ENCODE results near the gene TAS2R7.
"Not testable (repeated sequence)": the region's sequence is repeated elsewhere in the genome, so short reads cannot be mapped to it uniquely, and the experiment has no call there.

Gene TAS2R7, protein sequence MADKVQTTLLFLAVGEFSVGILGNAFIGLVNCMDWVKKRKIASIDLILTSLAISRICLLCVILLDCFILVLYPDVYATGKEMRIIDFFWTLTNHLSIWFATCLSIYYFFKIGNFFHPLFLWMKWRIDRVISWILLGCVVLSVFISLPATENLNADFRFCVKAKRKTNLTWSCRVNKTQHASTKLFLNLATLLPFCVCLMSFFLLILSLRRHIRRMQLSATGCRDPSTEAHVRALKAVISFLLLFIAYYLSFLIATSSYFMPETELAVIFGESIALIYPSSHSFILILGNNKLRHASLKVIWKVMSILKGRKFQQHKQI

GRCh38 chr12:10802587-10802986, at the start of gene TAS2R7:
Gene TAS2R7, minus strand, starts transcription at chr12:10802627. Its CDS starts 57 bp downstream, at chr12:10802570.
- ATAC-seq, result no peak

- ATAC-seq, result no peak
Measured at GRCh38 chr12:10851243-10851858, 48.9 kb upstream of the TAS2R7 start.

GRCh38 chr12:10849425-10849878, 47.0 kb upstream of the TAS2R7 start, which contains the start of gene PRR4:
Gene PRR4, minus strand, starts transcription at chr12:10849475. Its CDS starts 38 bp downstream, at chr12:10849437.
- no peak for ATAC-seq

DNA sequence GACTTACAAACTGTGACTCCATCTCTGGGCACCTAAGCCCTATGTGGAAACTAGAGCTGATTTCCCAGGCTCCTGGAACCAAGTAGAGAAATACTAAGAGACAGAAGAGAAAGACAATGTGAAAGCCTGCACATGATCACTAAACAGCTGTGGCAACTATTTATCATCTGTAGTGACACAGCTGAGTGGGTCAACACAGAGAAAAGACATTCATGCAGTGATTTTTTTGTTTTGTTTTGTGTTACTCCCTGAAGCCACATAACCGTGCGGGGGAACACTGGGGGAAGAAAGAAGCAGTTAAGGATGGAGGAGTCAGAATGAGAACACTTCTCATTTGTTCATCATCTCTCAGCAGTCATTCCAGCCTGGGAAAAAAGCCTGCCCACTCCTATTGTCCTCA, 45.3 kb upstream of the TAS2R7 start:
- ATAC-seq, result no peak

GRCh38 chr12:10842862-10843261, 40.4 kb upstream of the TAS2R7 start:
- no peak for ATAC-seq

DNA sequence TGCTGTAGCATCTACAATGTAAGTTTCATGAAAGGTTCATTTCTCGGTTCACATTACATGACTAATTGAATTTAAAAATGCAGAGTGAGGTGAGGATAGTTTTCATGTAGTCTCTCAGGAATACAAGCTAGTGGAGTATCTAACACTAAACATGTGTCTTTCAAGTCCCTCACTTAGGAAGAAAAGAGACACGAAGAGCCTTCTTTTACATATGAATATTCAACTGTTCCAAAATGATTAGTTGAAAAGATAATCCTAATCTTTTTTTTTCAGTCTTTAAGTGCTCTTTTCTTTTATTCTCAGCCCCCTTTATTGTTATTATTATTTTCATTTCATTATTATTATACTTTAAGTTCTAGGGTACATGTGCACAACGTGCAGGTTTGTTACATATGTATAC, 36.0 kb upstream of the TAS2R7 start:
- no peak for ATAC-seq

- no peak for ATAC-seq
Measured at GRCh38 chr12:10829994-10830393, 27.6 kb upstream of the TAS2R7 start.

GRCh38 chr12:10826258-10826657, 23.8 kb upstream of the TAS2R7 start, which contains the start of gene TAS2R10:
Gene TAS2R10, minus strand, starts transcription at chr12:10826358. Its CDS starts 89 bp downstream, at chr12:10826269.
- no peak for ATAC-seq

GRCh38 chr12:10824957-10825356, 22.5 kb upstream of the TAS2R7 start:
- ATAC-seq, result no peak

DNA sequence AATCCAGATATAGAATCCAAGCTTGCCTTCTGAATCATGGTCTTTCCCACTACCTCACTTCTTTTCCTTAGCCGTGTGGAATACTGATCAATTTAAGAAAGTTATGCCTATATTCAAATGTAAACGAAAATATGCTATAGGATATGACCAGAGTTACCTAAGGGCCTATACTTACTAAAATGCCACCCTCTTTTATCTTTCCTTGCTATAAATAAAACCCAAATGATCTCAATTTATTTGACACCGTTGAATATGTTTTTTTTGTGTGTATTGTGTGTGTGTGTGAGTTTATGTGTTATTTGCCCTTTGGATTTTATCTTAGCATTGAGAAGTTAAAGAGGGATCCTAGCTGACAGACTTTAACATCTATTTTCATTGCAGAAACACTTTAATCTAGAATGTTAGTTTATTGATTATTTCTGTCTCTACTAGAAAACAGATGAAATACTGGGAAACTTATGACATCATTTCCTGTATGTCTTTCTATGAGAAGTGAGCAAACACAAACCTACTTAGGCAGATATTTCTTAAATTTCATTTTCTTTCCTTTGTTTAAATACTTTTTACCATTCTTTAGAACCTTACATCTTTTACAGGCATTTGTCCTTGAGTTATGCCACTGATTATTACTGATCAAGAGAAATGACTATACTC, 9.6 kb upstream of the TAS2R7 start:
- ATAC-seq, result no peak

GRCh38 chr12:10810068-10810467, 7.6 kb upstream of the TAS2R7 start, which contains the start of gene TAS2R9:
Gene TAS2R9, minus strand, starts transcription at chr12:10810168. Its CDS starts 93 bp downstream, at chr12:10810075.
- ATAC-seq, result no peak

DNA sequence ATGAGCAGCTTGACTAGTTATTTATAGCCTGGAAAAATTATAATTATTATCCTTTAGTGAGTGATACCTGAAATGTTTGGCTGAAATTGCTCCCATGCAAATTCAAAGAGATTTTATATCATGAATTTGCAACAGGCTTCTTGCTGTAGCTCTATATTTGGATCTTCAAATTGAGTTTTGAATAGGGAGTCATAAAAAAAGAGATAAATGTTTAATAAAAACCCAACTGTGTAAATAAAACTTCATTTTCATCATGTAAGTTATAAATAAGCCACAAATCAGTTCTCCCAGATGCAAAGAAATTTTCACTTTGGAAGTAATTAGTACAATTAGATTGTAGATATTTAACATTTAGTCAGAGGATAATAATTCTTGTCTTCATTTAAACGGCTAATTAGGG, 4.8 kb upstream of the TAS2R7 start, which contains the start of gene TAS2R8:
TSS of gene TAS2R8 (minus strand) at position 101 of the 400 bp plus-strand sequence. CDS start 306 bp downstream, outside the sequence.
- no peak for ATAC-seq

- no peak for ATAC-seq
Measured at GRCh38 chr12:10801741-10802140, 686 bp downstream of the TAS2R7 start.

DNA sequence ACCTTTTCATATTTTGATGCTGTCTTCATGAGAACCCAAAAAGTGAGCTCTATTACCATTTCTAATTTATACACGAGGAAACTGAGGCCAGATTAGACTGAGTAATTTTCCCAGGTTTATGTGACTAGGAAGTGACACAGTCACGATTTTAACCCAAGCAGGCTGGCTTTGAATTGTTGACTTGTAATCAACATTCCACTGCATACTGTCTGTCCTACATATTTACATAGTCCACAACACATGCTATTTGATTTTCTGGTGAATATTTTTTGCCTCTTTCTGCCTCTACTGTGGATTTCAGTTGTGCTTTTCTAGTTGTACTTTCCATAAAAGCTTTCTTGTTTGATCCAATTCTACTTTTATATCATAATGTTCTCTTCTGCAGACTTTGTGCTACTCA, 8.2 kb downstream of the TAS2R7 start:
- ATAC-seq, result no peak

DNA sequence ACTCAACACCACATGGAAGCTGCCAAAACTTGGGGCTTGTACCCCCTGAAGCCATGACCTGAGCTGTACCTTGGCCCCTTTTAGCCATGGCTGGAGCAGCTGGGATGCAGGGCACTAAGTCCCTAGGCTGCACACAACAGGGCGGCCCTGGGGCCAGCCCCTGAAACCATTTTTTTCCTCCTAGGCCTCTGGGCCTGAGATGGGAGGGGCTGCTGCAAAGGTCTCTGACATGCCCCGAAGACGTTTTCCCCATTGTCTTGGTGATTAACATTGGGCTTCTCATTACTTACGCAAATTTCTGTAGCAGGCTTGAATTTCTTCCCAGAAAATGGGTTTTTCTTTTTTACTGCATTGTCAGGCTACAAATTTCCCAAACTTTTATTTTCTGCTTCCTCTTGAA, 10.7 kb downstream of the TAS2R7 start:
- not testable (repeated sequence) for ATAC-seq

- no peak for ATAC-seq
Measured at GRCh38 chr12:10783252-10783651, 19.2 kb downstream of the TAS2R7 start.

DNA sequence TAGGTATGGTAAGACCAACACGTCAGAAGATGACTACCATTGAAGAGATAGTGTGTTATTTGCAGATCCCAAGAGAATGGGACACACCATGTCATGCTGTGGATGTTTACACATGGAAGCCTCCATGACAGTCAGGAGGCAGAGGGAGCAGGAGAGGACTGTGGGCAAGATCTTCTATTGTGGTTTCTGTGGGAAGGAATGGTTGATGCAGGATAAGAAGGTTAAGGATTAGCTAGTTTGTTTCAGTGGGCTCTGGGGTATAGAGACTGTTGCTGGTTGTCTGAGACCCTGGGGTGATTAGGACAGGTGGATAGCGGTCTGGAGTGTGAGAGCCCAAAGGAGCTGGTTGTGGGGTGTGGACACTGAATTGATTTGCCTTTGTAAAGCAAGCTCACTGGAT, 23.3 kb downstream of the TAS2R7 start:
- no peak for ATAC-seq

DNA sequence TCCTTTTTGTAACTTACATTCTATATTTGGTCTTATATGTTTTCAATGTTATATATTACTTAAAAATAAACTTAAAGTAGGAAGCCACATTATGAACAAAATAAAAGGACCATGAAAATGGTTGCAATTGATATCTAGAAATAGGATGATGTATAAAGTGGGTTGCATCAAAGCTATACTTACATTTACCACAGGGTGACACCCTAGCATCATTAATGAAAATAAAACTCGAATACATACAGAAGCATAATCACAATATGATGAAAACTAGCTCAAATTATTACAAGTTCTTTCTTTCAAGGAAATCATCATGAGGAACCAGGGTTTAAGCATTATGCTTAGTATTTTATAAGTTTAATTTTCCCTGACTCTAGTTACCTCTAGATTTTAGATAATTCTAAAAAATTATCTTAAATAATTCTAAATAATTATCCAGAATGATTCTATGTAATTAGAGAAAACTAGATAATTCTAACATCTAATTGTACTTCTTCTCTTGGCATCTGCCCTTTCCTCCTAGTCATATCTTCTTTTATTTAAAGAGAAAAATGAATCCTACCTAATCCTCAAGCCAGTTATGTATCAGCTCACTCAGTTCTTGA, 31.2 kb downstream of the TAS2R7 start:
- ATAC-seq, result peak in 1 of 2 donors; percentile 51

DNA sequence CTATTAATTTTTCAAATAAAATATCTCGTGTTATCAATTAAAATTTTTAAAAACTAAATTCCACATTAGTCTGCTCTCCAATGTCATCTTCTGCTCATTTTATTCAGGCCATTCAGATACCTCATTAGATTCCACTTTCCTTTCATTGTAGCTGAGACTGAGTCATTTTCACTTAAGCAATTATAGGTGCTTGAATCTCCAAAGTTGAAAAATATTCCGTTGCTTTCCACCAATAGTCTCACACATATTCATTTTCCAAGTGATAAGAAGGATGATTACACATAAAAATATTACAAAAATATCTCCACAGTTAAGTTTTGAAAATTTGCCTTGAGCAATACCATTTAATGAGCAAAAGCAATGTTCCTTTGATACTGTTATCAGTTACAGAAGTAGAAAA, 42.8 kb downstream of the TAS2R7 start:
- no peak for ATAC-seq

DNA sequence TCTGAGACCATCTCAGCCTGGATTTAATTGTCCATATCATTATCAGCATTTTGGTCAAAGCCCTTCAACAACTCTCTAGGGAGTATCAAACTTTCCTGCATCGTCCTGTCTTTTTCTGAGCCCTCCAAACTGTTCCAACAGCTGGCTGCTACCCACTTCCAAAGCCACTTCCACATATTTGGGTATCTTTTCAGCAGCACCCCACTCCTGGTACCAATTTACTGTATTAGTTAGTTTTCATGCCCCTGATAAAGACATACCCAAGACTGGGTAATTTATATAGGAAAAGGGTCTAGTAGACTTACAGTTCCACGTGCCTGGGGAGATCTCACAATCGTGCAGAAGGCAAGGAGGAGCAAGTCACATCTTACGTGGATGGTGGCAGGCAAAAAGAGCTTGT, 46.2 kb downstream of the TAS2R7 start:
- ATAC-seq, result no peak

DNA sequence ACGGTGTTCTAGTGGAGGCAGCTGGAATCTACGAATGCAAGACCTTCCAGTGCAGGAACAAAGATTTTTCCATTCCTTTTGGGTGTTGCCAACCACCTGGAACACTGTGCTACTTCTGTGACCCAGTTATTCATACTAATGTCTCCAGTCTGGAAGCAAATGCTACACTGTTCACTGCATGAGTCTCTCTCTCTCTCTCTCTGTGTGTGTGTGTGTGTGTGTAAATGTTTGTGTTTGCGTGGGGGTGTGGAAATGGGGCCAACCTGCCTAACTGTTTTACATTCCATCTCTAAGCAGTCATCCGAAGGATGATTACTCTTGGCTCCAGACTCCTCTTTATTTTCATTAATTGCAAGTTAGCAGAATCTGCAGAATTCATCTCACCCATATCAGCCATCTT, 49.4 kb downstream of the TAS2R7 start:
- no peak for ATAC-seq
